H1 (cell line): Measurements from ENCODE around the gene MAD2L1BP. TPM values are rescaled to one million over a fixed set of nuclear protein-coding genes. Genes with fewer than 3 reads are reported as not detected.

Experiments used
- CTCF ChIA-PET: fragments of 300-600 bp; sonication (Branson Sonifier 250); formaldehyde crosslinking; loops from one replicate; lab custom pipeline; 2021; ENCODE audit not compliant: partially characterized antibody; lab: Charles Lee
- POLR2A ChIA-PET: fragments of 300-600 bp; sonication (Branson Sonifier 250); formaldehyde crosslinking; loops from one replicate; lab custom pipeline; 2021; ENCODE audit warnings: inconsistent platforms; ENCODE audit not compliant: partially characterized antibody; lab: Charles Lee
- DNase-seq, 2 experiments: peaks; one replicate each; pipeline versions ENCODE4 v3.0.0 to v3.0.0-alpha.2; 2010 to 2022; ENCODE audit warnings: low spot score in 2 of 2, low read depth in 1 of 2, mixed read lengths in 1 of 2
- FAIRE-seq: peaks from 2 replicates; lab custom pipeline; 2011; peaks lifted over from hg19 to GRCh38; lab: Jason Lieb, UNC
- H2AFZ ChIP-seq: 2 replicates; pipeline ENCODE4 v1.8.1; 2012; ENCODE audit warnings: low read length, inconsistent platforms
- H2AK5ac ChIP-seq: 2 replicates; pipeline ENCODE4 v1.6.1; 2013; ENCODE audit warnings: low read depth, low read length
- H2BK120ac ChIP-seq: replicated peaks from 2 replicates; pipeline ENCODE3; 2013; ENCODE audit warnings: low read depth, low read length, inconsistent platforms
- H2BK12ac ChIP-seq: 2 replicates; pipeline ENCODE4 v1.6.1; 2013; ENCODE audit warnings: low read depth, low read length
- H2BK15ac ChIP-seq: 2 replicates; pipeline ENCODE4 v1.6.1; 2013; ENCODE audit warnings: low read length
- H2BK20ac ChIP-seq: 2 replicates; pipeline ENCODE4 v1.6.1; 2013; ENCODE audit warnings: low read length
- H2BK5ac ChIP-seq: 2 replicates; pipeline ENCODE4 v1.6.1; 2013; ENCODE audit warnings: low read depth, low read length
- H3K14ac ChIP-seq: 2 replicates; pipeline ENCODE4 v1.6.1; 2013; ENCODE audit warnings: inconsistent platforms; ENCODE audit not compliant: insufficient read length
- H3K18ac ChIP-seq: 2 replicates; pipeline ENCODE4 v1.6.1; 2013; ENCODE audit warnings: low read length; ENCODE audit errors: extremely low read depth
- H3K23ac ChIP-seq: 2 replicates; pipeline ENCODE4 v1.6.1; 2013; ENCODE audit warnings: inconsistent platforms; ENCODE audit not compliant: insufficient read length
- H3K23me2 ChIP-seq: 2 replicates; pipeline ENCODE4 v1.6.1; 2013; ENCODE audit warnings: low read depth, low read length
- H3K27ac ChIP-seq: 2 replicates; pipeline ENCODE4 v1.6.1; 2011; ENCODE audit warnings: low read depth, low read length, inconsistent platforms
- H3K27me3 ChIP-seq, 4 experiments: replicated peaks in 1 of 4; 1 replicate in 1 of 4; 2 replicates in 3 of 4; pipeline versions ENCODE4 v1.6.1 to v1.8.1; 2011 to 2013; ENCODE audit warnings: low read length in 3 of 4, mild to moderate bottlenecking in 3 of 4, inconsistent platforms in 2 of 4, mixed read lengths in 2 of 4, moderate library complexity in 1 of 4; ENCODE audit not compliant: control insufficient read depth in 3 of 4, insufficient read depth in 3 of 4; ENCODE audit errors: extremely low read depth in 1 of 4
- H3K36me3 ChIP-seq, 4 experiments: 2 replicates each; pipeline versions ENCODE4 v1.6.1 to v1.8.1; 2011 to 2013; ENCODE audit warnings: mild to moderate bottlenecking in 4 of 4, low read length in 3 of 4, moderate library complexity in 2 of 4, control low read depth in 1 of 4, inconsistent platforms in 1 of 4; ENCODE audit not compliant: insufficient read depth in 4 of 4, control insufficient read depth in 2 of 4
- H3K4ac ChIP-seq: replicated peaks from 2 replicates; pipeline ENCODE3; 2013; ENCODE audit warnings: low read length, low read depth, mixed read lengths, inconsistent platforms; ENCODE audit not compliant: insufficient read length
- H3K4me1 ChIP-seq, 4 experiments: replicated peaks in 1 of 4; 1 replicate in 1 of 4; 2 replicates in 3 of 4; pipeline versions ENCODE4 v1.6.1 to v1.8.1; 2011 to 2013; ENCODE audit warnings: low read length in 3 of 4, inconsistent platforms in 2 of 4, mixed read lengths in 1 of 4; ENCODE audit not compliant: insufficient read depth in 4 of 4, control insufficient read depth in 3 of 4
- H3K4me2 ChIP-seq, 2 experiments: 2 replicates each; pipeline versions ENCODE4 v1.6.1 to v1.8.1; 2011 to 2013; ENCODE audit warnings: low read depth in 2 of 2, low read length in 2 of 2, control low read depth in 1 of 2, inconsistent platforms in 1 of 2, mild to moderate bottlenecking in 1 of 2; ENCODE audit not compliant: insufficient read depth in 1 of 2
- H3K4me3 ChIP-seq, 4 experiments: fragments of 200-600, 300-600 bp in 1 of 4; sonication (generic), shearing (Covaris generic), sonication (Bioruptor Twin) in 1 of 4; 2 replicates each; pipeline versions ENCODE4 v1.5.1 to v1.8.1; 2011 to 2016; ENCODE audit warnings: low read length in 4 of 4, low read depth in 3 of 4, control low read depth in 2 of 4, inconsistent platforms in 2 of 4, mild to moderate bottlenecking in 2 of 4, mixed read lengths in 1 of 4, moderate library complexity in 1 of 4; ENCODE audit not compliant: insufficient read depth in 2 of 4; ENCODE audit errors: extremely low read depth in 1 of 4
- H3K56ac ChIP-seq: replicated peaks from 2 replicates; pipeline ENCODE3; 2013; ENCODE audit warnings: low read depth, mild to moderate bottlenecking, mixed read lengths, low read length, inconsistent platforms; ENCODE audit not compliant: insufficient read length
- H3K79me1 ChIP-seq: 2 replicates; pipeline ENCODE4 v1.6.1; 2013; ENCODE audit warnings: low read depth, low read length, control low read depth
- H3K79me2 ChIP-seq, 2 experiments: 2 replicates each; pipeline versions ENCODE4 v1.6.1 to v1.8.1; 2012 to 2013; ENCODE audit warnings: low read length in 2 of 2, mild to moderate bottlenecking in 2 of 2, inconsistent platforms in 1 of 2; ENCODE audit not compliant: insufficient read depth in 2 of 2, control insufficient read depth in 1 of 2
- H3K9ac ChIP-seq, 4 experiments: replicated peaks in 1 of 4; 1 replicate in 1 of 4; 2 replicates in 3 of 4; pipeline versions ENCODE4 v1.6.1 to v1.8.1; 2011 to 2013; ENCODE audit warnings: low read depth in 3 of 4, low read length in 3 of 4, control low read depth in 2 of 4, mild to moderate bottlenecking in 2 of 4, moderate library complexity in 2 of 4, inconsistent platforms in 1 of 4; ENCODE audit errors: extremely low read depth in 1 of 4
- H3K9me3 ChIP-seq, 2 experiments: 2 replicates each; pipeline versions ENCODE4 v1.6.1 to v1.8.1; 2012 to 2013; ENCODE audit warnings: mild to moderate bottlenecking in 2 of 2, moderate library complexity in 2 of 2, control low read depth in 1 of 2, inconsistent platforms in 1 of 2, low read depth in 1 of 2, low read length in 1 of 2, mixed read lengths in 1 of 2; ENCODE audit not compliant: insufficient read depth in 2 of 2
- H4K20me1 ChIP-seq, 2 experiments: replicated peaks in 1 of 2; 2 replicates each; pipeline versions ENCODE3 to v1.8.1; 2011 to 2013; ENCODE audit warnings: inconsistent platforms in 2 of 2, low read length in 2 of 2, mild to moderate bottlenecking in 1 of 2; ENCODE audit not compliant: insufficient read depth in 2 of 2, control insufficient read depth in 1 of 2
- H4K5ac ChIP-seq: 2 replicates; pipeline ENCODE4 v1.6.1; 2013; ENCODE audit warnings: low read length, low read depth, mixed read lengths, inconsistent platforms; ENCODE audit not compliant: insufficient read length
- H4K8ac ChIP-seq: 2 replicates; pipeline ENCODE4 v1.8.0; 2013; ENCODE audit warnings: mild to moderate bottlenecking, moderate library complexity, low read length, inconsistent platforms; ENCODE audit not compliant: insufficient read depth; ENCODE audit errors: extremely low read depth
- H4K91ac ChIP-seq: replicated peaks from 2 replicates; pipeline ENCODE3; 2013; ENCODE audit warnings: low read length, mixed read lengths, inconsistent platforms; ENCODE audit not compliant: insufficient read length
- ASH2L ChIP-seq: fragments of 200-600, 300-600 bp; sonication (generic); IDR thresholded peaks from one replicate; pipeline ENCODE4 v1.7.1; 2017; ENCODE audit warnings: low read length
- CBX5 ChIP-seq: fragments of 300-800, 300-1000 bp; sonication (generic); IDR thresholded peaks from 2 replicates; pipeline ENCODE4 v1.7.1; 2016; ENCODE audit warnings: antibody characterized with exemption, low read length, low read depth
- EZH2 ChIP-seq: fragments of 200-600 bp; sonication (generic); IDR thresholded peaks from 2 replicates; pipeline ENCODE4 v1.7.1; 2012; ENCODE audit warnings: low read depth, mild to moderate bottlenecking, moderate library complexity, low read length, inconsistent platforms; ENCODE audit not compliant: severe bottlenecking
- MAX ChIP-seq: IDR thresholded peaks from 2 replicates; pipeline ENCODE4 v1.6.1; 2012; ENCODE audit warnings: inconsistent platforms
- POLR2AphosphoS5 ChIP-seq: IDR thresholded peaks from 2 replicates; pipeline ENCODE4 v1.6.1; 2011; ENCODE audit warnings: low read depth, low read length
- RAD21 ChIP-seq, 2 experiments: IDR thresholded peaks in 1 of 2; conservative IDR thresholded peaks in 1 of 2; 2 replicates each; pipeline ENCODE4 v1.6.1; 2011; ENCODE audit warnings: low read depth in 2 of 2, low read length in 2 of 2, improper control_type of control experiment in 1 of 2, inconsistent platforms in 1 of 2, mild to moderate bottlenecking in 1 of 2, moderate library complexity in 1 of 2
- RNF2 ChIP-seq: fragments of 200-900, 300-1000 bp; sonication (generic); IDR thresholded peaks from 2 replicates; pipeline ENCODE4 v1.7.1; 2016; ENCODE audit warnings: borderline replicate concordance, low read depth, mild to moderate bottlenecking, antibody characterized with exemption, low read length; ENCODE audit not compliant: poor library complexity, severe bottlenecking; ENCODE audit errors: missing control alignments
- RXRA ChIP-seq: IDR thresholded peaks from 2 replicates; pipeline ENCODE4 v1.6.1; 2011; ENCODE audit warnings: low read depth, mild to moderate bottlenecking, low read length, moderate library complexity; ENCODE audit not compliant: insufficient read depth
- SAP30 ChIP-seq: fragments of 300-600 bp; sonication (generic); IDR thresholded peaks from 2 replicates; pipeline ENCODE4 v1.7.1; 2012; ENCODE audit warnings: low read length, moderate library complexity, mild to moderate bottlenecking, inconsistent platforms; ENCODE audit not compliant: insufficient read depth, insufficient replicate concordance
- SP4 ChIP-seq: IDR thresholded peaks from 2 replicates; pipeline ENCODE4 v1.6.1; 2012; ENCODE audit warnings: low read length, inconsistent platforms
- ZNF274 ChIP-seq: IDR thresholded peaks from 2 replicates; pipeline ENCODE4 v1.7.0; 2012; ENCODE audit warnings: low read length, borderline replicate concordance; ENCODE audit errors: extremely low read depth
- WGBS, 2 experiments: shearing (Covaris generic) in 1 of 2; methylation state at CpG; one replicate each; pipeline versions ENCODE4 v1.1.6 to v1.1.7; 2013 to 2015; ENCODE audit warnings: low lambda C conversion rate in 2 of 2, mixed read lengths in 2 of 2, inconsistent platforms in 1 of 2, low coverage in 1 of 2, missing lambda C conversion rate in 1 of 2; ENCODE audit not compliant: insufficient replicate concordance in 2 of 2, insufficient coverage in 1 of 2, insufficient read length in 1 of 2; ENCODE audit errors: extremely low coverage in 1 of 2, missing lambda C conversion rate in 1 of 2; 5-methylcytosine and 5-hydroxymethylcytosine counted together
- polyA plus RNA-seq, 7 experiments: library from polyadenylated mRNA; depleted of rRNA in 3 of 7; stranded (reverse) in 5 of 7; unstranded in 2 of 7; fragments of >200 nt in 5 of 7; fragments of 200-250 nt in 2 of 7; gene quantifications; 1 replicate in 5 of 7; 2 replicates in 1 of 7; 4 replicates in 1 of 7; pipeline versions ENCODE4 v1.2.1 to v1.2.3, GENCODE V29; 2011 to 2013; ENCODE audit warnings: missing spikeins in 2 of 7, mixed read lengths in 2 of 7
- total RNA-seq: library from RNA; stranded (reverse); fragmentation: NEBNext Ultra II Directional; extraction: Animal tissue kit (Norgen Biotek cat#: 25700); gene quantifications from 2 replicates; pipeline ENCODE4 v1.2.1, GENCODE V29; 2021

The MAD2L1BP gene
- total and polyA plus RNA-seq, 2 of the 8 experiments (the other 6 are each of a cell fraction or from before 2014, with no cell fraction given): 35.5 to 70.0 TPM

- H2BK5ac ChIP-seq: no peak overlapping the region
- TF ChIP-seq SAP30: no peak
- TF ChIP-seq ASH2L: no peak
- TF ChIP-seq CBX5: no peak
- no peak for TF ChIP-seq RAD21 (IDR thresholded peaks at IDR 0.05 in 1 of 2, conservative IDR thresholded peaks at IDR 0.05 in 1 of 2; ENCODE audit: low read depth in 2 of 2, low read length in 2 of 2)
- TF ChIP-seq MAX: no peak
- TF ChIP-seq POLR2AphosphoS5: no peak; the same call in 1 of the 2 replicates
- no peak for TF ChIP-seq EZH2
- no peak for TF ChIP-seq SP4
- TF ChIP-seq ZNF274: no peak
- TF ChIP-seq RNF2: no peak
- TF ChIP-seq RXRA: no peak
These were observed 35.6 kb downstream of the MAD2L1BP start for GRCh38 chr6:43671011-43671800.

More at GRCh38 chr6:43671011-43671800, 35.6 kb downstream of the MAD2L1BP start:
- H2AK5ac ChIP-seq: no peak overlapping the region
- H2BK120ac ChIP-seq: no peak overlapping the region
- DNase-seq (no peak), FAIRE-seq (no peak)
- H3K9me3 ChIP-seq: no peaks in the 10 kb centered on the region
- H2AFZ ChIP-seq: no peak overlapping the region
- no peaks in the 10 kb centered on the region for H3K27me3 ChIP-seq
- no peaks in the 10 kb centered on the region for H3K79me2 ChIP-seq
- H3K23ac ChIP-seq: no peak overlapping the region
- H4K8ac ChIP-seq: no peak overlapping the region
- H3K4me2 ChIP-seq: no peak overlapping the region
- H3K18ac ChIP-seq: no peak overlapping the region
- no peak overlapping the region for H3K14ac ChIP-seq
- ChIA-PET CTCF (interaction anchor here (0.9 to 12.6 kb wide), 11 partner anchors 8 to 408 kb away, joined by 3 to 146 read pairs (median 22); partner anchors contain the start of gene VEGFA), POLR2A (interaction anchor here (1.5 to 10.0 kb wide), 5 partner anchors 9 to 41 kb away, joined by 4 to 85 read pairs (median 7); partner anchors contain the start of genes GTPBP2 and MRPS18A)
- no peak overlapping the region for H4K91ac ChIP-seq
- H3K79me1 ChIP-seq: no peaks in the 10 kb centered on the region
- no peak overlapping the region for H4K5ac ChIP-seq
- H3K23me2 ChIP-seq: peaks cover 3% of the 10 kb centered on the region; the same call in 1 of the 2 replicates
- H3K4me1 ChIP-seq: peaks cover 5 to 27% (median 22%) of the 10 kb centered on the region in 4 experiments
- no peak overlapping the region for H2BK12ac ChIP-seq
- no peak overlapping the region for H2BK15ac ChIP-seq
- no peak overlapping the region for H3K27ac ChIP-seq
- peaks cover 0 to 4% of the 10 kb centered on the region in 2 experiments for H4K20me1 ChIP-seq
- H3K4ac ChIP-seq: no peak overlapping the region
- no peak overlapping the region for H3K56ac ChIP-seq
- no peak overlapping the region for H3K9ac ChIP-seq
- H3K4me3 ChIP-seq: no peak overlapping the region
- no peak overlapping the region for H2BK20ac ChIP-seq
- WGBS, 2 experiments: 93% methylated on average over 8 of the region's 8 CpGs; no CpG with 5 or more reads in 1 of the 2 experiments
- peaks cover 19 to 43% (median 25%) of the 10 kb centered on the region in 4 experiments; a peak in 7 of 8 replicates for H3K36me3 ChIP-seq
